ENCODE measurements around the gene CYP2C9.

DNA sequence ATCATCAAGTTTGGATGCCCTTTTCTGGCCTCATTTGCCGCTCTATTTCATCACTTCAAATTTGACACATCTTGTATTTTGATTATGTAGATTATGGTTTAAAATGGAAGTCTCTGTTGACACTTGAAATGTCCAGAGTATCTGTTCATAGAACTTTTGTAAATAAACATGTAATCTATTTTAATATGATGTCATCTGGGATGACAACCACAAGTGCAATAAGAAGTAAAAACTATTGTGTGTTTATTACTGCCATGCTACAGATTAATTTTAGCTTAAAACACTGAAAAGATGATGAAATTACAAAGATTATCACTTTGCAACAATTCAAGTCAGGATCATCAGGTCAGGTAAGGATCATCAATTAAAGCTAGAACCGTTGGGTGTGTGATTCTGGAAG is 100.8 kb downstream of the CYP2C9 start:
- TF ChIP-seq, protein P1, sequence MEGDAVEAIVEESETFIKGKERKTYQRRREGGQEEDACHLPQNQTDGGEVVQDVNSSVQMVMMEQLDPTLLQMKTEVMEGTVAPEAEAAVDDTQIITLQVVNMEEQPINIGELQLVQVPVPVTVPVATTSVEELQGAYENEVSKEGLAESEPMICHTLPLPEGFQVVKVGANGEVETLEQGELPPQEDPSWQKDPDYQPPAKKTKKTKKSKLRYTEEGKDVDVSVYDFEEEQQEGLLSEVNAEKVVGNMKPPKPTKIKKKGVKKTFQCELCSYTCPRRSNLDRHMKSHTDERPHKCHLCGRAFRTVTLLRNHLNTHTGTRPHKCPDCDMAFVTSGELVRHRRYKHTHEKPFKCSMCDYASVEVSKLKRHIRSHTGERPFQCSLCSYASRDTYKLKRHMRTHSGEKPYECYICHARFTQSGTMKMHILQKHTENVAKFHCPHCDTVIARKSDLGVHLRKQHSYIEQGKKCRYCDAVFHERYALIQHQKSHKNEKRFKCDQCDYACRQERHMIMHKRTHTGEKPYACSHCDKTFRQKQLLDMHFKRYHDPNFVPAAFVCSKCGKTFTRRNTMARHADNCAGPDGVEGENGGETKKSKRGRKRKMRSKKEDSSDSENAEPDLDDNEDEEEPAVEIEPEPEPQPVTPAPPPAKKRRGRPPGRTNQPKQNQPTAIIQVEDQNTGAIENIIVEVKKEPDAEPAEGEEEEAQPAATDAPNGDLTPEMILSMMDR (IDR thresholded peaks at IDR 0.05) = no peak
- TF ChIP-seq EZH2 (IDR thresholded peaks at IDR 0.05) = no peak
- no peak for TF ChIP-seq EZH2phosphoT487 (IDR thresholded peaks at IDR 0.05)

Data from neural progenitor cell (in vitro differentiated cells).